ENCODE data around the gene CDKL2. TPM values are rescaled to one million over a fixed set of nuclear protein-coding genes. Genes with fewer than 3 reads are reported as not detected.

CDKL2 gene
- total and polyA plus RNA-seq, 4 experiments from 2014 or later, result 0.32 to 0.39 (median 0.36) TPM

GRCh38 chr4:75605928-75606327, 24.4 kb downstream of the CDKL2 start:
- no peaks in the 10 kb centered on the region for H3K4me1 Mint-ChIP-seq

DNA sequence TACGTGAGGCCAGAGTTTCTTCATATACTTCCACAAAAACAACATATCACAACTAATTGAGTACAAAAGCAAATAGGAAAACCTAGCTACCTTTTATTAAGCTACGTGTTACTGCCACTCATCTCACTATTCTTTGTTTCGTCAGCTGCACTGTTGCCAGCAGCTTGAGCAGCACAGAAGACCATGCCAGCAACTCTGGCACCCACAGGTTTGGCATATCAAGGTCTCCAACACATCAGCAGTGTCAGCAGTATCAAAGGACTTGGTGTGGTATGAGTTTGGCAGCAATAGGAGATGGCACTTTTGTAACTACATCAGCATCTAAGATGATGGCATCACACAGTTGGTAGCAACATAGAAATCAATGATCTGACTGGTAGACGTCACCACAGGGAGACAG, 30.7 kb downstream of the CDKL2 start:
- Mint-ChIP-seq H3K27me3 (no peaks in the 10 kb centered on the region), H3K4me1 (peaks cover 0 to 2% (median under 1%) of the 10 kb centered on the region in 4 donors), H3K9me3 (no peaks in the 10 kb centered on the region), H3K36me3 (no peaks in the 10 kb centered on the region), H3K27ac (no peak overlapping the region), H3K4me3 (no peak overlapping the region)
- Histone ChIP-seq H3K4me1 (ENCODE audit: insufficient read depth, low read length) (no peaks in the 10 kb centered on the region), H3K4me3 (ENCODE audit: low read length in 2 of 2) (no peak overlapping the region), H3K27me3 (ENCODE audit: insufficient read depth, low read length) (no peaks in the 10 kb centered on the region), H3K36me3 (ENCODE audit: insufficient read depth, low read length) (no peaks in the 10 kb centered on the region), H3K9me3 (ENCODE audit: control insufficient read depth in 1 of 2, low read length in 2 of 2) (no peaks in the 10 kb centered on the region), H3K27ac (ENCODE audit: low read depth, low read length) (no peak overlapping the region)
- DNase-seq, result no peak
- ChIA-PET POLR2A (ENCODE audit: partially characterized antibody) (no interaction called here), CTCF (ENCODE audit: partially characterized antibody) (interaction anchor here (1.4 kb wide), 1 partner anchor 249 kb away, joined by 3 read pairs; no protein-coding TSS in a partner anchor)
- intact Hi-C loops (cut with micrococcal nuclease), result no loop called here

More at GRCh38 chr4:75605928-75606327, 24.4 kb downstream of the CDKL2 start:
- H3K27me3 Mint-ChIP-seq, result no peaks in the 10 kb centered on the region
- intact Hi-C loops (cut with micrococcal nuclease), result no loop called here
- POLR2A ChIA-PET (ENCODE audit: partially characterized antibody), result interaction anchor here (0.5 kb wide), 1 partner anchor 80 kb away, joined by 3 read pairs; no protein-coding TSS in a partner anchor
- no peaks in the 10 kb centered on the region for H3K36me3 ChIP-seq (ENCODE audit: insufficient read depth, low read length)
- DNase-seq, result no peak
- H3K27ac ChIP-seq (ENCODE audit: low read depth, low read length), result no peak overlapping the region
- no peak overlapping the region for H3K4me3 ChIP-seq (ENCODE audit: low read length in 2 of 2)
- no peaks in the 10 kb centered on the region for H3K9me3 ChIP-seq (ENCODE audit: control insufficient read depth in 1 of 2, low read length in 2 of 2)
- H3K4me3 Mint-ChIP-seq, result no peak overlapping the region
- H3K27me3 ChIP-seq (ENCODE audit: insufficient read depth, low read length), result no peaks in the 10 kb centered on the region
- no peaks in the 10 kb centered on the region for H3K9me3 Mint-ChIP-seq
- no peaks in the 10 kb centered on the region for H3K4me1 ChIP-seq (ENCODE audit: insufficient read depth, low read length)
- H3K27ac Mint-ChIP-seq, result no peak overlapping the region
- no peaks in the 10 kb centered on the region for H3K36me3 Mint-ChIP-seq
- CTCF ChIA-PET (ENCODE audit: partially characterized antibody), result no interaction called here

- Histone ChIP-seq H3K36me3 (ENCODE audit: insufficient read depth, low read length) (no peaks in the 10 kb centered on the region), H3K4me3 (ENCODE audit: low read length in 2 of 2) (no peak overlapping the region), H3K27ac (ENCODE audit: low read depth, low read length) (no peak overlapping the region), H3K27me3 (ENCODE audit: insufficient read depth, low read length) (no peaks in the 10 kb centered on the region), H3K4me1 (ENCODE audit: insufficient read depth, low read length) (no peaks in the 10 kb centered on the region), H3K9me3 (ENCODE audit: control insufficient read depth in 1 of 2, low read length in 2 of 2) (no peaks in the 10 kb centered on the region)
- CTCF ChIA-PET (ENCODE audit: partially characterized antibody), result no interaction called here
- POLR2A ChIA-PET (ENCODE audit: partially characterized antibody), result no interaction called here
- Mint-ChIP-seq H3K36me3 (no peaks in the 10 kb centered on the region), H3K9me3 (no peaks in the 10 kb centered on the region), H3K27ac (no peak overlapping the region), H3K27me3 (no peaks in the 10 kb centered on the region), H3K4me1 (peaks cover 0 to 2% (median under 1%) of the 10 kb centered on the region in 4 donors), H3K4me3 (no peak overlapping the region)
- intact Hi-C loops (cut with micrococcal nuclease), result no loop called here
- no peak for DNase-seq
Observed at GRCh38 chr4:75598390-75598789, 31.9 kb downstream of the CDKL2 start.

DNA sequence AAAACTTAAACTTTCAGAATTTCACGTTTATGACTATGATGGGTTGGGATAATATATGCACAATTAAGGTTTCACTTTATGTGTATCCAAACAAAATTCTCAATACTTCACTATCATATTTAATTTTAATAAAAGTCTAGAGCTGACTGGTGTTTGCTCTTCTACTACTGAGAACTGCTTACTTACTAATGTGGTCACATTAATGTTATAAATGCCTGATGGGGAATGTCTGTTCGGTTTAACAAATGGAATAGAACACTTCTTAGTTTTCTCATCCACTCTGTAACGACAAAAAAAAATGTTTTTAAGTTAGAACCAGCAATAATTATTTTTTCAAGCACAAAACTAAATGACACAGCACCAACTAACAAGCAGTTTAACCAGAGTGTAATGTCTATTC, 34.3 kb downstream of the CDKL2 start:
- no peaks in the 10 kb centered on the region for H3K36me3 ChIP-seq (ENCODE audit: insufficient read depth, low read length)
- intact Hi-C loops (cut with micrococcal nuclease), result no loop called here
- POLR2A ChIA-PET (ENCODE audit: partially characterized antibody), result no interaction called here
- no peak overlapping the region for H3K4me3 ChIP-seq (ENCODE audit: low read length in 2 of 2)
- no peak for DNase-seq
- Mint-ChIP-seq H3K9me3 (no peaks in the 10 kb centered on the region), H3K27ac (no peak overlapping the region), H3K4me1 (peaks cover 0 to 2% (median under 1%) of the 10 kb centered on the region in 4 donors), H3K27me3 (no peaks in the 10 kb centered on the region), H3K36me3 (no peaks in the 10 kb centered on the region), H3K4me3 (no peak overlapping the region)
- no peaks in the 10 kb centered on the region for H3K4me1 ChIP-seq (ENCODE audit: insufficient read depth, low read length)
- no peaks in the 10 kb centered on the region for H3K27me3 ChIP-seq (ENCODE audit: insufficient read depth, low read length)
- CTCF ChIA-PET (ENCODE audit: partially characterized antibody), result no interaction called here
- no peak overlapping the region for H3K27ac ChIP-seq (ENCODE audit: low read depth, low read length)
- H3K9me3 ChIP-seq (ENCODE audit: control insufficient read depth in 1 of 2, low read length in 2 of 2), result no peaks in the 10 kb centered on the region

- peaks cover 0 to 2% (median under 1%) of the 10 kb centered on the region in 4 donors for H3K4me1 Mint-ChIP-seq
- no peak overlapping the region for H3K27ac Mint-ChIP-seq
- ChIA-PET POLR2A (ENCODE audit: partially characterized antibody) (no interaction called here), CTCF (ENCODE audit: partially characterized antibody) (no interaction called here)
- H3K36me3 Mint-ChIP-seq, result no peaks in the 10 kb centered on the region
- no peaks in the 10 kb centered on the region for H3K36me3 ChIP-seq (ENCODE audit: insufficient read depth, low read length)
- no peaks in the 10 kb centered on the region for H3K27me3 Mint-ChIP-seq
- H3K4me3 ChIP-seq (ENCODE audit: low read length in 2 of 2), result no peak overlapping the region
- intact Hi-C loops (cut with micrococcal nuclease), result no loop called here
- no peaks in the 10 kb centered on the region for H3K27me3 ChIP-seq (ENCODE audit: insufficient read depth, low read length)
- no peak for DNase-seq
- H3K9me3 Mint-ChIP-seq, result no peaks in the 10 kb centered on the region
- H3K4me3 Mint-ChIP-seq, result no peak overlapping the region
- no peak overlapping the region for H3K27ac ChIP-seq (ENCODE audit: low read depth, low read length)
- no peaks in the 10 kb centered on the region for H3K9me3 ChIP-seq (ENCODE audit: control insufficient read depth in 1 of 2, low read length in 2 of 2)
- no peaks in the 10 kb centered on the region for H3K4me1 ChIP-seq (ENCODE audit: insufficient read depth, low read length)
Observed at GRCh38 chr4:75593393-75593792, 36.9 kb downstream of the CDKL2 start.

DNA sequence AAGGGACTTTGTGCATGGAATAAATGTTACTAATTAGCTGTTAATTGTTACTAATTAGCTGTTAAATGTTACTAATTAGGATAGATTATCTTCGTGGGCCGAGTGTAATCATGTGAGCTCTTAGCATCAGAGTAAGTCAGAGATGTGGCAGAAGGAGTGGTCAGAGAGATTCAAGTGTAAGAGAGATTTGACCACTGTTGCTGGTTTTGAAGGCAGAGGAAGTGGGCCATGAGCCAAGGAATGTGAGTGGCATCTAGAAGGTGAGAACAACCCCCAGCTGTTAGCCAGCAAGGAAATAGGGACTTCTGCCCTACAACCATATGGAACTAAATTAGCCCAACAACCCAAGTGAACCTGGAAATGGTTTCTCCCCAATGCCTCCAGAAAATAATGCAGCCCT, 46.3 kb downstream of the CDKL2 start:
- Histone ChIP-seq H3K4me1 (ENCODE audit: insufficient read depth, low read length) (no peaks in the 10 kb centered on the region), H3K27ac (ENCODE audit: low read depth, low read length) (no peak overlapping the region), H3K27me3 (ENCODE audit: insufficient read depth, low read length) (no peaks in the 10 kb centered on the region), H3K9me3 (ENCODE audit: control insufficient read depth in 1 of 2, low read length in 2 of 2) (no peaks in the 10 kb centered on the region), H3K36me3 (ENCODE audit: insufficient read depth, low read length) (no peaks in the 10 kb centered on the region), H3K4me3 (ENCODE audit: low read length in 2 of 2) (no peak overlapping the region)
- Mint-ChIP-seq H3K4me3 (no peak overlapping the region), H3K27ac (no peak overlapping the region), H3K9me3 (peaks cover 0 to 7% (median 4%) of the 10 kb centered on the region in 8 donors), H3K27me3 (peaks cover 6 to 10% of the 10 kb centered on the region in 2 donors), H3K4me1 (no peaks in the 10 kb centered on the region), H3K36me3 (peaks cover 0 to 3% of the 10 kb centered on the region in 2 donors)
- ChIA-PET POLR2A (ENCODE audit: partially characterized antibody) (no interaction called here), CTCF (ENCODE audit: partially characterized antibody) (interaction anchor here (0.6 to 1.2 kb wide), 3 partner anchors 12 to 311 kb away, joined by 3 read pairs; no protein-coding TSS in a partner anchor)
- DNase-seq, result no peak
- intact Hi-C loops (cut with micrococcal nuclease), result no loop called here

GRCh38 chr4:75567725-75568124, 62.6 kb downstream of the CDKL2 start:
- no peaks in the 10 kb centered on the region for H3K27me3 ChIP-seq (ENCODE audit: insufficient read depth, low read length)
- Mint-ChIP-seq H3K36me3 (no peaks in the 10 kb centered on the region), H3K9me3 (no peaks in the 10 kb centered on the region), H3K4me3 (no peak overlapping the region), H3K27ac (no peak overlapping the region), H3K27me3 (peaks cover 2 to 9% of the 10 kb centered on the region in 2 donors), H3K4me1 (peaks cover 0 to 4% (median 0%) of the 10 kb centered on the region in 4 donors)
- no peak for DNase-seq
- no peak overlapping the region for H3K27ac ChIP-seq (ENCODE audit: low read depth, low read length)
- ChIA-PET POLR2A (ENCODE audit: partially characterized antibody) (no interaction called here), CTCF (ENCODE audit: partially characterized antibody) (interaction anchor here (1.9 to 2.3 kb wide), 2 partner anchors 10 to 280 kb away, joined by 4 to 14 read pairs; no protein-coding TSS in a partner anchor)
- H3K9me3 ChIP-seq (ENCODE audit: control insufficient read depth in 1 of 2, low read length in 2 of 2), result no peaks in the 10 kb centered on the region
- intact Hi-C loops (cut with micrococcal nuclease), result no loop called here
- no peak overlapping the region for H3K4me3 ChIP-seq (ENCODE audit: low read length in 2 of 2)
- H3K4me1 ChIP-seq (ENCODE audit: insufficient read depth, low read length), result no peaks in the 10 kb centered on the region
- H3K36me3 ChIP-seq (ENCODE audit: insufficient read depth, low read length), result no peaks in the 10 kb centered on the region

All from CD4-positive, alpha-beta memory T cell (primary cell).